Neuronal stem cell (in vitro differentiated cells): ENCODE measurements around the gene CDH13.

Experiments used
- DNase-seq: peaks from one replicate; pipeline ENCODE4 v3.0.0-alpha.2; 2013; ENCODE audit warnings: low spot score
- H2AFZ ChIP-seq: one replicate; pipeline ENCODE4 v1.6.1; 2013; ENCODE audit warnings: mild to moderate bottlenecking, low read length, inconsistent platforms
- H2AK5ac ChIP-seq: 2 replicates; pipeline ENCODE4 v1.6.1; 2013; ENCODE audit warnings: low read depth, mild to moderate bottlenecking, inconsistent platforms, low read length, moderate library complexity, mixed read lengths
- H2BK120ac ChIP-seq: 2 replicates; pipeline ENCODE4 v1.6.1; 2013; ENCODE audit warnings: low read depth, mild to moderate bottlenecking, inconsistent platforms, low read length, moderate library complexity, mixed read lengths
- H2BK12ac ChIP-seq: one replicate; pipeline ENCODE4 v1.6.1; 2013; ENCODE audit warnings: low read length, inconsistent platforms
- H2BK15ac ChIP-seq: 2 replicates; pipeline ENCODE4 v1.6.1; 2013; ENCODE audit warnings: mild to moderate bottlenecking, low read length, inconsistent platforms, mixed read lengths
- H2BK5ac ChIP-seq: one replicate; pipeline ENCODE4 v1.6.1; 2013; ENCODE audit warnings: inconsistent platforms, mild to moderate bottlenecking, low read length, moderate library complexity
- H3K14ac ChIP-seq: one replicate; pipeline ENCODE4 v1.6.1; 2013; ENCODE audit warnings: low read length, inconsistent platforms
- H3K18ac ChIP-seq: 2 replicates; pipeline ENCODE4 v1.6.1; 2013; ENCODE audit warnings: low read length, inconsistent platforms
- H3K23ac ChIP-seq: 2 replicates; pipeline ENCODE4 v1.6.1; 2013; ENCODE audit warnings: low read depth, mild to moderate bottlenecking, mixed read lengths, low read length, inconsistent platforms; ENCODE audit not compliant: poor library complexity
- H3K27ac ChIP-seq: replicated peaks from 3 replicates; pipeline ENCODE4 v1.5.1; 2013; ENCODE audit warnings: low read length, inconsistent platforms
- H3K27me3 ChIP-seq, 3 experiments: 2 replicates each; pipeline ENCODE4 v1.6.1; 2013; ENCODE audit warnings: low read length in 3 of 3, mild to moderate bottlenecking in 2 of 3, inconsistent platforms in 1 of 3, low read depth in 1 of 3, mixed read lengths in 1 of 3, moderate library complexity in 1 of 3; ENCODE audit not compliant: control insufficient read depth in 3 of 3, insufficient read depth in 3 of 3
- H3K36me3 ChIP-seq, 2 donors: replicated peaks in 1 of 2; 2 replicates each; pipeline ENCODE4 v1.6.1; 2013; ENCODE audit warnings: low read length in 2 of 2; ENCODE audit not compliant: control insufficient read depth in 2 of 2, insufficient read depth in 2 of 2
- H3K4ac ChIP-seq: 2 replicates; pipeline ENCODE4 v1.6.1; 2013; ENCODE audit warnings: inconsistent platforms, mild to moderate bottlenecking, low read length, moderate library complexity
- H3K4me1 ChIP-seq, 2 donors: 1 replicate in 1 of 2; 2 replicates in 1 of 2; pipeline ENCODE4 v1.6.1; 2013; ENCODE audit warnings: low read length in 2 of 2, low read depth in 1 of 2; ENCODE audit not compliant: control insufficient read depth in 2 of 2, insufficient read depth in 1 of 2
- H3K4me2 ChIP-seq: one replicate; pipeline ENCODE4 v1.6.1; 2013; ENCODE audit warnings: mild to moderate bottlenecking, low read length, inconsistent platforms; ENCODE audit not compliant: insufficient read depth, poor library complexity, severe bottlenecking
- H3K4me3 ChIP-seq, 2 donors: 2 replicates each; pipeline ENCODE4 v1.5.1; 2013; ENCODE audit warnings: low read length in 2 of 2, mild to moderate bottlenecking in 2 of 2, inconsistent platforms in 1 of 2, moderate library complexity in 1 of 2
- H3K79me1 ChIP-seq: one replicate; pipeline ENCODE4 v1.6.1; 2013; ENCODE audit warnings: low read depth, mild to moderate bottlenecking, inconsistent platforms, low read length, moderate library complexity
- H3K9ac ChIP-seq: one replicate; pipeline ENCODE4 v1.6.1; 2013; ENCODE audit warnings: mild to moderate bottlenecking, low read depth, low read length, inconsistent platforms; ENCODE audit not compliant: poor library complexity
- H3K9me3 ChIP-seq, 2 donors: replicated peaks in 1 of 2; 2 replicates each; pipeline versions ENCODE3 to v1.6.1; 2013; ENCODE audit warnings: low read length in 2 of 2, mild to moderate bottlenecking in 2 of 2, inconsistent platforms in 1 of 2, low read depth in 1 of 2, mixed read lengths in 1 of 2, moderate library complexity in 1 of 2; ENCODE audit not compliant: control insufficient read depth in 2 of 2, insufficient read depth in 1 of 2
- H4K8ac ChIP-seq: one replicate; pipeline ENCODE4 v1.6.1; 2013; ENCODE audit warnings: low read depth, mild to moderate bottlenecking, inconsistent platforms, low read length, moderate library complexity
- H4K91ac ChIP-seq: one replicate; pipeline ENCODE4 v1.6.1; 2013; ENCODE audit warnings: low read length, low read depth, mild to moderate bottlenecking, inconsistent platforms; ENCODE audit not compliant: poor library complexity
- WGBS, 2 donors: extraction: QIAGEN DNeasy Blood & Tissue Kit; methylation state at CpG; one replicate each; pipeline ENCODE4 v1.1.7; 2013; ENCODE audit warnings: missing lambda C conversion rate in 2 of 2, mixed read lengths in 1 of 2; ENCODE audit not compliant: insufficient read length in 2 of 2, insufficient replicate concordance in 1 of 2; ENCODE audit errors: extremely low coverage in 2 of 2; 5-methylcytosine and 5-hydroxymethylcytosine counted together

CDH13 gene

GRCh38 chr16:83732536-83732935 lies 1105.8 kb downstream of the CDH13 start:
- Histone ChIP-seq H3K9me3 (peaks cover 0 to 12% of the 10 kb centered on the region in 2 donors), H3K4me1 (no peaks in the 10 kb centered on the region), H2BK15ac (no peak overlapping the region), H3K4me2 (no peak overlapping the region), H2BK12ac (no peak overlapping the region), H3K36me3 (no peaks in the 10 kb centered on the region), H4K91ac (no peak overlapping the region), H3K27ac (no peak overlapping the region), H2BK120ac (no peak overlapping the region), H2BK5ac (no peak overlapping the region), H3K9ac (no peak overlapping the region), H2AFZ (no peak overlapping the region), H3K23ac (no peak overlapping the region), H2AK5ac (no peak overlapping the region), H3K27me3 (no peaks in the 10 kb centered on the region), H3K14ac (no peak overlapping the region), H3K18ac (no peak overlapping the region), H3K4me3 (no peak overlapping the region), H3K79me1 (no peaks in the 10 kb centered on the region), H3K4ac (no peak overlapping the region), H4K8ac (no peak overlapping the region)
- no peak for DNase-seq
- no CpG with 5 or more reads among the region's 2 CpGs for WGBS, 2 donors

GRCh38 chr16:83733301-83733700 lies 1106.5 kb downstream of the CDH13 start:
- Histone ChIP-seq H2BK120ac (no peak overlapping the region), H2AK5ac (no peak overlapping the region), H2BK5ac (no peak overlapping the region), H3K4ac (no peak overlapping the region), H2BK15ac (no peak overlapping the region), H3K18ac (no peak overlapping the region), H4K8ac (no peak overlapping the region), H3K4me1 (no peaks in the 10 kb centered on the region), H3K4me3 (no peak overlapping the region), H3K14ac (no peak overlapping the region), H3K36me3 (no peaks in the 10 kb centered on the region), H3K4me2 (no peak overlapping the region), H3K79me1 (no peaks in the 10 kb centered on the region), H3K23ac (no peak overlapping the region), H3K27ac (no peak overlapping the region), H2BK12ac (no peak overlapping the region), H2AFZ (no peak overlapping the region), H3K27me3 (no peaks in the 10 kb centered on the region), H3K9me3 (peaks cover 0 to 10% of the 10 kb centered on the region in 2 donors), H4K91ac (no peak overlapping the region), H3K9ac (no peak overlapping the region)
- no CpG with 5 or more reads among the region's 9 CpGs for WGBS, 2 donors
- DNase-seq, result no peak

GRCh38 chr16:83734136-83734535 lies 1107.4 kb downstream of the CDH13 start:
- Histone ChIP-seq H3K27ac (no peak overlapping the region), H3K4me1 (no peaks in the 10 kb centered on the region), H2BK12ac (no peak overlapping the region), H3K4ac (no peak overlapping the region), H4K91ac (no peak overlapping the region), H4K8ac (no peak overlapping the region), H2AK5ac (no peak overlapping the region), H2BK120ac (no peak overlapping the region), H3K23ac (no peak overlapping the region), H3K9ac (no peak overlapping the region), H3K14ac (no peak overlapping the region), H3K79me1 (no peaks in the 10 kb centered on the region), H2AFZ (no peak overlapping the region), H3K9me3 (peaks cover 0 to 10% of the 10 kb centered on the region in 2 donors), H2BK5ac (no peak overlapping the region), H2BK15ac (no peak overlapping the region), H3K4me3 (no peak overlapping the region), H3K18ac (no peak overlapping the region), H3K4me2 (no peak overlapping the region), H3K36me3 (no peaks in the 10 kb centered on the region), H3K27me3 (no peaks in the 10 kb centered on the region)
- WGBS, 2 donors, result no CpG with 5 or more reads among the region's 5 CpGs
- no peak for DNase-seq

- Histone ChIP-seq H3K9me3 (peaks cover 0 to 10% of the 10 kb centered on the region in 2 donors), H3K27ac (no peak overlapping the region), H2AFZ (no peak overlapping the region), H3K79me1 (no peaks in the 10 kb centered on the region), H3K36me3 (no peaks in the 10 kb centered on the region), H3K4me1 (peaks cover 0 to 6% of the 10 kb centered on the region in 2 donors), H2AK5ac (no peak overlapping the region), H3K4me2 (no peak overlapping the region), H3K4ac (no peak overlapping the region), H2BK5ac (no peak overlapping the region), H4K91ac (no peak overlapping the region), H3K23ac (no peak overlapping the region), H3K4me3 (no peak overlapping the region), H3K14ac (no peak overlapping the region), H2BK120ac (no peak overlapping the region), H2BK12ac (no peak overlapping the region), H3K18ac (no peak overlapping the region), H3K27me3 (no peaks in the 10 kb centered on the region), H2BK15ac (no peak overlapping the region), H3K9ac (no peak overlapping the region), H4K8ac (no peak overlapping the region)
- no CpG with 5 or more reads among the region's 11 CpGs for WGBS, 2 donors
- DNase-seq, result no peak
These were observed 1111.1 kb downstream of the CDH13 start for GRCh38 chr16:83737729-83738354.
